Iris pigment epithelial cell (primary cell): ENCODE data around the gene LONP1.

Experiments used
- DNase-seq: peaks from one replicate; pipeline ENCODE4 v3.0.0-alpha.2; 2011; ENCODE audit warnings: low read depth

Gene LONP1

DNA sequence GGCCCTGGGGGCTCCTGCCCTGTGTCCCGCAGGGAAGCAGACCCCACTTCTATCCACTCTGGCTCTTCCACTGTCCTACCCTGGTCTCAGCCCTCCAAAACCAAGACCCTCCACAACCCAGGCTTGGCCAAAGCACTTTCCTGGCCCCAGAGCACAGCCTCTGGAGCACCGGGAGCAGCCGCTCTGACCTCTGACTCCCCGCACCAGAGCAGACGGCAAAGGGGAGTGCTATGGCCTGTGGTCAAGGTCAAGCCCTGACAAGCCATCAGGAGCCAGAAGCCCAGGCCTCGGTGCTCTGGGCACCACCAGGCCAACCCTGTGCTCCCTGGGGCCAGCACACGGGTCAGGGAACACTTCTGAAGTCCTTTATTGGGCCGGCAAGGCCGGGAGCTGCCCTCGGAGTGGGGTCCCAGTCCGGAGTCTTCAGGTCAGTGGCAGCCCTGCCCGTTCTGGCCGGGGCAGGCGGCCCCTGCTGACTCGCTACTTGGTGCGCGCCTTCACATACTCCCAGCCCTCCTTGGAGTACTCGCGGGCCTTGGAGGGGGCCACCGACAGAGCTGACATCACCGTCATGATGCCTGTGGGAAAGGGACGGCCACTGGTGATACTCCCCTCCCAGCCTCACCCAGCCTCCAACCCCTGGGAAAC lies 41.8 kb downstream of the LONP1 start:
- DNase-seq = no peak

DNA sequence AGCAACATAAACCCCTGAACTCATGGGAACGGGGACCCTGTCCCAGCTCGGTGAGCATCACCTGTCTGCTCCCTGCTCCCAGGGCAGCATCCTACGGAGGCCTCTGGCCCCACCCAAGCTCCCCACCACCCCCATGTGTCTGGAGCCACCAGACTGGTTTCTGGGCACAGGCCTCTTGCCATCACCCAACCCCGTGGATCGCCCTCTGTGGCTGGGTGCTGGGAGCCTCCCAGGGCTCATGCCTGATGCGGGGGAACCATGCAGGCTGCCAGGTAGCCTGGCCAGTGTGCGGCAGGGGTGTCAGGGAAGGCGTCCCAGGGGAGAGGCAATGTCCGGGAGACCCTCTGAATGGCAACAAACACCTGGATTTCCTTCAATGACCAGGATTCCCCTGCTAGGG lies 42.4 kb downstream of the LONP1 start:
- DNase-seq = no peak

DNA sequence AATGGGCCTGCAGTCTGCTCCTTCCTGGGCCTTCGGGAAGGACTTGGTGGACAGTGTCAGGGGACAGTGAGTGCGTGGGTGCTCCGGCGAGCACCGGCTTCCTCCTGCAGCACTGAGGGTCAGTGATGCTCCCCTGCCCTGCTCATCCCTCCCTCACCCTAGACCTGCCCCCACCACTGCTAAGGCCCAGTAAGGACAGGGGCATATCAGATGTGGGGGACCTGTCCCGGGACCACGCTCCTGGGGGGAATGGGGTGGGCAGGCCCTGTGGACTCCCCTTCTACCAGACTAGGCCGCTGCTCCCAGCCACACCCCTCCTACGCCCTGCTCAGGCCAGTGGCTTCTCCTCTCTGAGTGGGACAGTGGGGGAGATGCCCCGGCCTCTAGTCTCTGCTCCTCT lies 42.8 kb downstream of the LONP1 start:
- DNase-seq = no peak

DNA sequence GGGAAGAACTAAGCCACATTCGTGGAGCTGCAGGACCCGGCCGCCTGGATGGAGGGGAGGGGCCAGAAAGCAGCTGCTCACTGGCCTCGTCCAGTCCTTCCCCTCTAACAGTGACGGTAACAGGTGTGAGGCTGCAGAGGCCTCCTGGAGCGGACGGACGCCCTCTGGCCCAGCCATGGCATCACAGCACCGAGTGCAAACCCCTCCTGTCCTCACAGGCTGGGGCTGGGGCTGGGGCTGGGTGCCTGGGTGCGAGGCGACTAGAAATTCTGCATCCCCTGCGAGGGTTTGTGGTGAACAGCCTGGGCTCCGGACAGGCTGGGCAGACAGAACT lies 43.2 kb downstream of the LONP1 start:
- no peak for DNase-seq

DNA sequence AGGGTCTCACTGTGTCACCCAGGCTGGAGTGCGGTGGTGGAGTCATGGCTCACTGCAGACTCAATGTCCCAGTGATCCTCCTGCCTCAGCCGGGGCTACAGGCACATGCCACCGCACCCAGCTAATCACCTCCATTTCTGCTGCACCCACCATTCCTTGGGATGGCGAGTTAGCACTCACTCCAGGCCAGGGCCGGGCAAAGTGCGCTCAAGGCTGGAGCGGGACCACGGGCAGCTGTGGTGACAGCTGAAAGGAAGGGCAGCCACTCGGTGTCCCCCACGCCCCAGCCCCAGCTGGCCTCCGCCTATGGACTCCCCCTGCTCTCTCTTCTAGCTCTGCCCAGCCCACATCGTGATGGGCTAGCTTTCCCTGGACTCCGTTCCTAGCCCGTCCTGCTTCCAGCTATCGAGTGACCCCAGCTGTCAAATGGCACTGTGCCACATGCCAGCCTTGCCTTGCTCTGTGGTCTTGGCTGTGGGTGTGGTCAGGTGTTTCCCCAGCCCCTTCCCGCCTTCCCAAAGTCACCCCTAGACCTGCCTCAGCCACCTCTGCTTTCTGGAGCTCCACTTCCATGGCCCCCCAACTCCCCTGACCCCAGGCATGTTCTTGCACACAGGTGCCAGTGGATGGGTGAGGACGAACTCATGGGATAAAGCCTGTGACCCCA lies 43.7 kb downstream of the LONP1 start:
- no peak for DNase-seq

DNA sequence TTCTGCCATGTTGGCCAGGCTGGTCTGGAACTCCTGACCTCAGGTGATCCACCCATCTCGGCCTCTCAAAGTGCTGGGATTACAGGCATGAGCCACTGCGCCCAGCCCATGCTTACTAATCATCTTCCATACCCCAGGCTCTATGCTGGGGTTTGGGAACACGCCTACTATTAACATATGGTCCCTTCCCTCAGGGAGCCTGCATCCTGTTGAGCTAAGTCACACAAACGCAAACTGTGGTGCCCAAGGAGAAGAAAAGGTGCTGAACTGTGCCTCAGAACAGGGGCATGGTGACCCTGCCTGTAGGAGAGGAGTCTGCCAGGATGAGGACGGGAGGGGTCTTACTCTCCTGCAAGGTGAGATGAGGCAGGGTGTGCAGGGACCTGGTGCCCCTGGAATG lies 45.2 kb downstream of the LONP1 start:
- no peak for DNase-seq

DNA sequence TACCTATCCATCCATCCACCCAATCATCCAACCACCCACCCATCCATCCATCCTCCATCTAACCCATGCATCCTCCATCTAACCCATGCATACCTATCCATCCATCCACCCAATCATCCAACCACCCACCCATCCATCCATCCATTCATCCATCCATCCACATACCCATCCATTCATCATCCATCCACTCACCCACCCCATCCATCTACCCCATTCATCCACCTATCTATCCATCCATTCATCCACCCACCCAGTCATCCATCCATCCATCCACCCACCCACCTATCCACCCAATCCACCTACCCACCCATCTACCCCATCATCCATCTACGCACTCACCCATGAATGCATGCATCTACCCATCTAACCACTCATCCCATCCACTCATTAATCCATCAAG lies 46.2 kb downstream of the LONP1 start:
- DNase-seq = no peak

DNA sequence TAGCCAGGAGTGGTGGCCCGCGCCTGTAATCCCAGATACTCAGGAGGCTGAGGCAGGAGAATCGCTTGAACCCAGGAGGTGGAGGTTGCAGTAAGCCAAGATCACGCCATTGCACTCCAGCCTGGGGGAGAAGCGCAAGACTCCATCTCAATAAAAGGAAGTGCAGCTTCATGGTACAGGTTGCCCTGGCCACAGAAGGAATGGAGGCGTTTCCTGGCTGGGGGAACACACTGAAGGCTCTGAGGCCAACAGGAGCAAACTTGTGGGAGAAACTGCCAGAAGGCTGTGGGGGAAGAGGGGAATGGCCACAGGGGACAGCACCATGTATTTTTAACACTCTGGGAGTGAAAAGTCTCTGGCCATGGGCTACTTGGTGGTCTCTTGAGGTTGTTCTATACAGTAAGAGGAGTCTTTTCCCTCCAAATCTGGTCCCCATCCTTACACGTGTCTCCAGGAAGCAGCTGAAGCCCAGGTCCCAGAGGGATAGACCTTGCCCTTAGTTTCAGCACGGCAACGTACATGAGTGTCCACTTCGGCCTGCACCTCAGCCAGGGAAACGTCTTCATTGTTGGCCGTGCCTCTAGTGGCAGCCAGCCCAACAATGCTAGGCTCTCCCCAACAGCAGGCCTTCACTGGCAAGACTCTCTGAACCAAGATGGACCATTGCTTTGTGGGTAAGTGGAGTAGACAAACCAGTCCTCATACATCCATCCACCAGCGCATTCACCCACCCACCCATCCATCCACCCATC lies 47.1 kb downstream of the LONP1 start:
- DNase-seq = no peak

DNA sequence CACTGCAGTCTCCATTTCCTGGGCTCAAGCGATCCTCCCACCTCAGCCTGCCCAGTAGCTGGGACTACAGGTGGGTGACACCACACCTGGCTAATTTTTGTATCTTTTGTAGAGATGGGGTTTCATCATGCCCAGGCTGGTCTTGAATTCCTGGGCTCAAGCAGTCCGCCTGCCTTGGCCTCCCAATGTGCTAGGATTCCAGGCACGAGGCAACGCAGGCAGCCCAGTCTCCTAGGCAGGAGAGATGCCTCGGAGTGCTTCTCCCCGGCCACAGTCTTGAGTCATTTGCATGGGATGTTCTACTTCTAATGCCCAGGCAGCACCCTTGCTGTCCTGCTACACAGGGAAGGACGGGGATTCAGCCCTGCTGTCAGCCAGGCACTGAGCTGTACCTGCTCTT lies 48.3 kb downstream of the LONP1 start:
- no peak for DNase-seq

DNA sequence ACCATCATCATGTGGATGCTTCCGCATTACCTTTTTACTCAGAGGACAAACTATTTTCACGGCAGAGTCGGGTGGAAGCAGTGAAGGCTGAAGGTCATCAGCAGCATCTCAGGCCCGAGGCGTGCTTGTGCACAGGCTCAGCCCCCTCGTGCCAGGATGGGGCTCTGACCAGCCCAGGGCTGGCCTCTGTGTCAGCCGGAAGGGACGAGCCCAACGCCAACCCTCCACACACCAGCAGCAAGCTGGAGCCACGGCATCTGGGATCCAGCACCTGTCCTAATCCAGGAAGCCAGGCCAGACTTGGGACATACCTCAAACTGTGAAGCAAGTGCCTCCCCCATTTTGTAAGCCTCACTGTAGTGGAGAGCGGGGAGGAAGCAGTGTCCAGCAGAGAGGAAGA lies 50.7 kb downstream of the LONP1 start:
- DNase-seq = no peak

DNA sequence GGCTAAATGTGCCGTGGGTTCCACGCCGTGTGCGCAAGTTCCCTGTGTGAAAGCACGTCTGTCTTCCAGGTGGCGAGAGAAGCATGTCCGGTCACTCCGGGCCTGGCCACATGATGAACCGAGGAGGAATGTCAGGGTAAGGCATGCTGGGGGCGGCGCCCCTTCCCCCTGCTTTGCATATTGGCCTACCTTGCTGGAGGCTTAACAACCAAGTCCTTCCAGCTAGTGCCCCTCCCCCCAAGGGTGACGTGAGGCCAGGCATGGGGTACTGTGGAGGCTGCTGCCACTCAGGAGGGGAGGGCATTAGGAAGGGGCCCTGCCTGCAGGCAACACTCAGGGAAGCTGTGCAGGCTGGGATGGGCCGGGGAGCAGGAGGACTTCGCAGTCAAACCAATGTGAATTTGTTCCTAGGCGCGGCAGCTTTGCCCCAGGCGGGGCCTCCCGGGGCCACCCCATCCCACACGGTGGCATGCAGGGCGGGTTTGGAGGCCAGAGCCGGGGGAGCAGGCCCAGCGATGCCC lies 52.1 kb downstream of the LONP1 start:
- DNase-seq = no peak

DNA sequence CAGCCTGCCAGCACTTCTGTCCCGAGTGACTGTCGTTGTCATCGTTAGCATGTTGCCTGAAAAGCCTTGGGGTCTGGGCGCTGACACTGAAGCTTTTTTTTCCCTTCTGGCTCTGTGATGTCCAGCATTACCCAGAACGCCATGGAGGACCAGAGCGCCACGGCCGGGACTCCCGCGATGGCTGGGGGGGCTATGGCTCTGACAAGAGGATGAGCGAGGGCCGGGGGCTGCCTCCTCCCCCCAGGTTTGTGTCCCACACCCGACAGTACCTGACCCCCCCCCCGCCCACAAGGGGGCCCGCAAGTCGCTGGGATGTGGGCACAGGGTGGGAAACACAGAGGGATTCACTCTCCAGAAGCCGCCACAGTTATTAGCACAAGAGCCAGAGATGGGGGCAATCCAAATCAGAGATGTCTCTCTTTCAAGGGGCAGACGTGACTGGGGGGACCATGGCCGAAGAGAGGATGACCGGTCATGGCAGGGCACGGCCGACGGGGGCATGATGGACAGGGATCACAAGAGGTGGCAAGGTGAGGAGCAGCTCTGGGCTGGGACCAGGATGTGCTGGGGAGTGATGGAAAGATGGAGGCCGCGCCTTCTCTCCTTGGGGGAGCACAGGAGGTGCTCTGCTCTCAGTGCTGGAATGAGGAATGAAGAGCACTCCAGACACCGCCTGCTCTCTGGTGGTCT lies 52.9 kb downstream of the LONP1 start:
- DNase-seq = no peak

DNA sequence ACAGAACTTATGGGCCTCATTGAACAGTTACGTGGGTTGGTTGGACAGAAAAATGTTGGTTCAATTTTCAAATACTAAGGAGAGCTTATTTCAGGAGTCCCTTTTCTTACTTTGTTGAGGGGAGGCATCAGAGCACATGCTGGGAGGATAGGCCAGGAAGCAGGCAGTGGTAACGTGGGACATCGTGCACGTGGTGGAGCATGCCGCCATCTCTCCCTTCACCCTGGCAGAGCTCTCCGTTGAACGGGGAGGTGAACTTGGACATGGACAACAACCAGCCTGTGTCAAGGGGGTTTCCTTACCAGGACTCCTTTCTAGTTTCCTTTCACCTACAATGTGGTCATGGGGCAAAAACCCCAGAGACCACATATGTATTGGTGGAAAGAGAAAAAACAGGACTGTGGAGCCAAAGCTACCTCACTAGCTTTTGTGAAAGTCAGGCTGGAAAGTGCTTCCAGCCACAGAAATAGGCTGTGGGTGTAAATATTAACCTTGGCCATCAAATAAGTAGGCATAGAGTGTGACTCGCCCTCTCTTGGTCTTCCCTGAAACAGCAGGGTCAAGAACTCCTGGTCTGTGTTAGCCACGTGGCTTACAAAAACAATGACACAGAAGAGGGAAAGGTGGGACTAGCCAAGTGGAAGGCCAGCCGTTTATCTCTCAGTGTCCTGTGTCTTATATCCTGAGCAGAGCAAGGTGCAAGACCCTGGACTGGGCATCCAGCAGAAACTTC lies 54.0 kb downstream of the LONP1 start:
- DNase-seq = peak; percentile 80

DNA sequence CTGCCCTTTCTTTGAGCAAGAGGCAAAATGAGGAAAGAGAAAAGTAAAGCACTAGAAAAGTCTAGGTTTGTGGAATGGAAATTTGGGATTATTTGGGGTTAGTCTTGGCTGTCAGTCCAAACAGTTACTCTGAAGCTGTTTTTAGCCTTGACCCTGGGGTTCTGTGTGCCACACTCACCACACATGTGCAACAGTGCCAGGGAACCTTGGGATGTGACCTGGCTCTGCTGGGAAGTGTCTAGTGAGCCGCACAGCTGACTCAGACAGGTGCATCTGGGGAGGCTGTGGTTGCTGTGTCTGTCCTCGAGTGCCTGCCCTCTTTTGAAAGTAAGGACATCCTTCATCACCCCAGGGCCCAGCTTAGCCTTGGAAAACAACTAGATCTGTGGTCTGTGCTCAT lies 55.4 kb downstream of the LONP1 start:
- DNase-seq = no peak

DNA sequence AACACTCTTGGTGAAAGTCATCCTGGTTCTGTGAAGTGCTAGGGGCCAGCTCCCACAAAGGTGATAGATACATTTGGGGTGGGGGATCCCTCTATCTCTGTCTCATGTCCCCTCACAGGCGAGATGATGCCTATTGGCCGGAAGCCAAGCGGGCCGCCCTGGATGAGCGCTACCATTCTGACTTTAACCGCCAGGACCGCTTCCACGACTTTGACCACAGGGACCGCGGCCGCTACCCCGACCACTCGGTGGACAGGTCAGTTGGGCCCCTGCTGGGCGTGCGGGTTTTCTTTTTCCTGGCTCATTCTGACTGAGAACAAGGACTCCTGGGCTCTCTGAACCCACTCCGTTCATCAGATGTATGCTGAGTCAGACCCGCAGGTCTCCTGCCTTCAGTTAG lies 56.0 kb downstream of the LONP1 start:
- DNase-seq = no peak

DNA sequence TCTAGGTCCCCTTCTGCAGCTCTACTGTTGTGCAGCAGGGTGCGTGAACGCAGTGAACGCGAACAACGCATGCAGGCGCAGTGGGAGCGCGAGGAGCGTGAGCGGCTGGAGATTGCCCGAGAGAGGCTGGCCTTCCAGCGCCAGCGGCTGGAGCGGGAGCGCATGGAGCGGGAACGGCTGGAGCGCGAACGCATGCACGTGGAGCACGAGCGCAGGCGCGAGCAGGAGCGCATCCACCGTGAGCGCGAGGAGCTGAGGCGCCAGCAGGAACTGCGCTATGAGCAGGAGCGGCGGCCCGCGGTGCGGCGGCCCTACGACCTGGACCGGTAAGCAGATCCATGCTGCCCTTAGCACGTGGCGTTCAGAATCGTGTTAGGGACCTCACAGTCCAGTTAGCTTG lies 58.5 kb downstream of the LONP1 start:
- DNase-seq = no peak

DNA sequence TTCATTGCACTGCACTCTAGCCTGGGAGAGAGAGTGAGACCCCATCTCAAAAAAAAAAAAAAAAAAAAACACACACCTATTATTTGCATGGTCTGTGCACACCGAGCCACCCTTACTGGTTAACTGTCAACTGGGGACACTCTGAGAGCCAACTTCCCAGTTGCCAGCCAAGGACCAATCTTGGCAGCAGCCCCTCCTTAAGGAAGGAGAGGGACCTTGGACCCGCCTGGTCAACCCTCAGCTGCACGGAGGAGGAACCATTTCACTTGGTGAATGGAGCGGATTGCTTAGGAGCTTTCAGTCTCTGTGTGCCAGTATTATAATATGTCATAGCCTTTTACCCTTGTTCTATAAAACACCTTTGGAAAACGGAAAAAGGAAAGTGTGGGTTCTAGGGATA lies 64.5 kb downstream of the LONP1 start:
- no peak for DNase-seq

DNA sequence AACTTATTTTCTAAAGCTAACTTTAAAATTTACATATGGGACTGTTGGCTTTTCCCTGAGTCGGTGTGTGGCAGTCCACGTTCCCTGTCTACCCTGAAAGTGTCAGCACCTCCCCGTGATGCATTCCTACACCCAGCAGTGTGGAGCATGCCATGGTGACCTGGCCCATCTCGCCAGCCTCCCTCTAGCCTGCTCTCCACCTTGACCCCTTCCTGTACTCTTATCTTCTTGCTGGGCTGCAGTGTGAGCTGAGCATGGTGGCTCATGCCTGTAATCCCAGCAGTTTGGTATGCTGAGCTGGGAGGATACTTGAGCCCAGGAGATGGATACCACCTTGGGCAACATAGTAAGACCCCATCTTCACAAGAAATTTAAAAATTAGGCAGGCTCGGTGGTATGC lies 65.0 kb downstream of the LONP1 start:
- no peak for DNase-seq

DNA sequence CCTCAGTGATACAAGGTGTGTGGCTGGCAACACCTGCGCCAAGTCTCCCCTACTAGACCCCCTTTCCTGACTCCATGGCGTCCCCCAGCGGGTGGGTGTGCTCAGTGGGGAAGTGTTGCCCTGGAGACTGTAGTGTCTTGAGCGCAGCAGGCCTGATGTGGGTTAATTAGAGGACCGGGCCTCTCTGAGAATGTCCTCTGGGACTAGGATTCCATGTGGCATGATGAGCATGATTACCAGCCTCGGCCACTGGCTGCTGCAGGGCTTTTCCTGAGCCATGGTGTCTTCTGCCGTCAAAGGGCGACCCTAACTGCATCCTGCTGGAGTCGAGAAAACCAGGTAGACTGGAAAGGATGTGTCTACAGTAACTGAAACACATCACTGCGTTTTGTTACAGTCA lies 67.7 kb downstream of the LONP1 start:
- no peak for DNase-seq

DNA sequence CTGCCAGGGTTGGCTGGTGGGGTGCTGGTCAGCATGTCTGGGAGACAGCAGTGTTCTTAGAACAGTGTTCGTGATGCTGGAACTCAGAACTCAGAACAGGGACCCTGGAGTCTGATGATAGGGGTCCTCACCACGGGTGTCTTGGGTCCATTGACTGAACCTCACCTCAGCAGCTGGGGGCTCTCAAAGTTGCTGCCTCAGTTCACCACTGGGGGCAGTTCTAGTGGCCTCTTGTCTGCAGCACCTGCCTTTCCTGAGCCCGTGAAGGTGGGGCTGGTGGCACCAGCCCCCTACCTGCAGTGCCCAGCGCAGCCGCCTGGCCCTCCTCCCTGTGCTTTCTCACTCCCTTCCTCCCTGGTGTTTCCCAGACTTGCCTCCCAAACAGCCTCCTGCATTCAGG lies 68.6 kb downstream of the LONP1 start:
- DNase-seq = no peak

DNA sequence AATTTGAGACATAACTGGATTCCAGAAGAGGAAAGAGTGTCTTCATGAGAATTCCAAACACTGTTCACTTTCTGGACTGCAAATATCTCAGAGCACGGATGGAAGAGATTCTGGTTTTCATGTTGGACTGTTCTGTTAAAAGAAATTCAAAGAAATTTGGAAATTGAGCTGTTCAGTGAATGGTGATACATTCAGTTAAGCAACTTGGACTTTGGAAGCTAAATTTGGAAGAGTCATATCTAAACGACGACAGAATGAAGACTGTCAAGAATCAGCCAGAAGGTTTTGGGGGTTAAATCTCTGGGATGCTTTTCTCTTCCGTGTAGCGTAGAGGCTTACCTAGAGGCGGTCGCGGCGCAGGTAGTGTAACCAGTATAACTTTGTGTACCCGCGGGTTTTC lies 71.5 kb downstream of the LONP1 start:
- no peak for DNase-seq

DNA sequence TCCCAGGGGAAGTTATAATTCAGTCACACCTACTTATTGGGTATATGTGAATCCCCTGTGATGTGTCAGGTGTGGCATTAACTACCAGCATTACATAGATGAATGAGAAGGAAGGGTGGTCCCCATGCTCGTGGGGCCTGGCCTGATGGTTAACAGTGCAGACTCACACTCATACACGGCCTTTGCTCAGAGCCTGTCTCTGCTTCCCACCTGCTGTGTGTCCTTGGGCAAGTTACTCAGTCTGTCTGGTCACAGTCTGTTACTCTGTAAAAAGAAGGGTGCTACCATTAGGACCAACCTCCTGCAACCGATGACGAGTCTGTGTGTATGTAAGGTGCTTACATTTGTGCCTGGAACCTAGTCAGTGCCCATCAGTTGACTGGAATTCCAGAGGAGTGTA lies 73.2 kb downstream of the LONP1 start:
- DNase-seq = no peak
